KBM-7 (cell line): ENCODE data around the gene MATN4.
A peak's percentile ranks its signal among the peaks of the same experiment; 100 is the strongest.

Experiments
- DNase-seq: peaks from one replicate; pipeline ENCODE4 v3.0.0-alpha.2; 2015
- in situ Hi-C: fragments of 300-500 bp; cut with MboI; formaldehyde crosslinking; loops from 2 replicates; pipeline ENCODE4 v1.14.3; 2020; ENCODE audit warnings: low sequenced_read_pairs, low pct_unique_long_range_greater_than_20kb, mixed read lengths

Gene MATN4

DNA sequence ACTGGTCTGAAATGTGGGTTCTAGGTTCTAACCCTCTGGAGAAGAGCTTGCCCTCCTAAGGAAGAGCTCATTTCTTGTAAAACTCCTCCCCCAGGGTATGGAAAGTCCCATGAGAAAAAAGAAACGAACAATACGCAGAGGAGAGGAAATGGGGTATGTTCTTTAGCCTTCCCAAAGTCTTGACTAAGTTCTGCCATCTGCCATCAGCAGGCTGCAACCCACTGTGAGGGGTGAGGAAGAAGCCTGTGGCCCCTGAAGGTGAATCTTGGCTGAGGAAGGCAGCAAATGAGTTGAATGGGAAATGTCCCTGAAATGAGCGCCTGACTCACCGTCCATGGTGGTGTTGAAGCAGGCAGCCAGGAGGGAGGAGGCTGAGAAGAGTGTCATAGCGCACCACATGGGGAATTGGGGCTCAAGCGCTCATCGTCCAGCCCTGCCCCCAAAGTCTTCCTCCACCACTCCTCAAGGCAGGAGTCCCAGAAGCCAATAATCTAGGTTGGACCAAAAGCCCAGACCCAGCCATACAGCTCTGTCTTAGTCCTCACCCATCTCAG lies 10.4 kb upstream of the MATN4 start:
- in situ Hi-C loops: loop anchor here (25.0 kb wide), 1 partner anchor 444 kb away; no protein-coding TSS in a partner anchor
- DNase-seq: no peak

GRCh38 chr20:45317826-45318225 lies 9.7 kb upstream of the MATN4 start:
- in situ Hi-C loops: loop anchor here (25.0 kb wide), 1 partner anchor 444 kb away; no protein-coding TSS in a partner anchor

GRCh38 chr20:45316150-45317080 lies 8.3 kb upstream of the MATN4 start:
- in situ Hi-C loops: loop anchor here (25.0 kb wide), 1 partner anchor 446 kb away; no protein-coding TSS in a partner anchor
- DNase-seq: no peak

More at GRCh38 chr20:45317826-45318225, 9.7 kb upstream of the MATN4 start:
- DNase-seq: no peak

- DNase-seq: no peak
- in situ Hi-C loops: loop anchor here (25.0 kb wide), 1 partner anchor 447 kb away; no protein-coding TSS in a partner anchor
Observed at GRCh38 chr20:45315672-45316071, 7.6 kb upstream of the MATN4 start.

- in situ Hi-C loops: loop anchor here (25.0 kb wide), 1 partner anchor 448 kb away; no protein-coding TSS in a partner anchor
- DNase-seq: no peak
Observed at GRCh38 chr20:45313943-45314342, 5.8 kb upstream of the MATN4 start.

DNA sequence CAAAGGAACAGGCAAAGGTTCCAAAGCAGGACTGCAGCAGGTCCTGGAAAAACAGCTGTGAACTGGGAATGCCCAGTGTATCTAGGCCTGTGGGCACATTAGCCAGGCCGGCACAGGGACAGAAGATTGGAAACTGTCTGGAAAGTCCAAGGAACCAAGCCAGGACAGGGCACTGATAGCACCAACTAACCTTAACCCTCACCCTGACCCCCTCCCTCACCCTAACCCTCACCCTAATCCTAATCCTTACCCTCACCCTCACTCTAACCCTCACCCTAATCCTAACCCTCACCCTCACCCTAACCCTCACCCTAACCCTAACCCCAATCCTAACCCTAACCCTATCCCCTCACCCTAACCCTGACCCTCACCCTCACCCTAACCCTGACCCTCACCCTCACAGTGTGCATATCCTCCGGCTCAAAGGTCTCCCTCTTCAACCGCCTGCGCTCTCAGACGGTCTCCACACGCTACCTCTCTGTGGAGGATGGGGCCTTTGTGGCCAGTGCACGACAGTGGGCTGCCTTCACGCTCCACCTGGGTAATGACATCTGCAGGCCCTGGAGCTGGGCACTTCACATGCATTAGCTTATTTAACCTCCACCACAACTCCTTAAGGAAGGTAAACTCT lies 5.1 kb upstream of the MATN4 start:
- no peak for DNase-seq
- in situ Hi-C loops: loop anchor here (25.0 kb wide), 1 partner anchor 449 kb away; no protein-coding TSS in a partner anchor

- DNase-seq: no peak
- in situ Hi-C loops: loop anchor here (25.0 kb wide), 1 partner anchor 450 kb away; no protein-coding TSS in a partner anchor
Observed at GRCh38 chr20:45312241-45312640, 4.1 kb upstream of the MATN4 start.

DNA sequence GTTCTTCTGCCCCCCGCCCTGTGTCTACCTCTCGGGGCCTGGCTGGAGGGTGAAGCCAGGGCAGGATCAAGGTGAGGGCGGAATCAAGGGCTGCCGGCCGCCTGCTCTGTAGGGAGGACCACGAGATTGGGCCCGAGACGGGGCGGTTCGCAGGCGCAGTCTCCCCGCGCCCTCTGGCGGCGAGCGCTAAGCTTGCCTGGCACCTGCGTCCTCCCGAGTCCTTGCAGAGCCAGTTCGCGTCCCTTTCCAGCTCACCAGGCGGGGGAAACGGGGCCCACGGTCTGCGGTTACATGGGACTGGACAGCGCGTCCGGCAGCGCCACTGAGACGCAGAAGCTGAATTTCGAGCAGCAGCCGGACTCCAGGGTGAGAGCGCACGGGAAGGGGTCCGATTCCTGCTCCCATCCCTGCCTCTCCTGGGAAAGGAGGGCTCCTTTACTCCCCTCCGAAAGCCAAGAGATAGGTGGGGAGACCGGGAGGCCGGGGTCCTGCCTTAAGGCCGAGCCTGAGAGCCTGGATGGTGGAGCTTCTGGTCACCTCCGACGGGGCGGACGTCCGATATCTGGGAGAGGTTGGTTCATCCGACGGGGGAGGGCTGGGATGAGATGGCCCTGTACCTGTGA lies 3.6 kb upstream of the MATN4 start:
- peak; percentile 56 for DNase-seq
- in situ Hi-C loops: loop anchor here (25.0 kb wide), 1 partner anchor 451 kb away; no protein-coding TSS in a partner anchor

DNA sequence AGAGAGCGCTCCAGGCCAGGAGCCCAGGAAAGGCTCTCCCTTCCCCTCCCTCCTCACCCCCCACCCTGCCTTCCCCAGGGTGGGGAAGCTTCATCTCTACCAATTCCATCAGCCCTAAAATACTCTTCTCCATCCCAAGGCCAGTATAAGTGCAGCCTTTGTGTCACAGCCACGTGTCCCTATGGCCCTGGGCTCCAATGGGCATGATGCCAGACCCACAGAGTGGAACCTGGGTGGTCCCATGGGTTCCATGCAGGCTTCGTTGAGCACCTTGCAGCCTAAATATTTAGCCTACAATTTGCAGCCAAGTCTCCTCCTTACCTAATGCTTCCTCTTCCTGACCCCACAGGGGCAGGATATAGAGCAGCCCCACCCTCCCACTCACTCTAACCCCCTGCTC lies 976 bp upstream of the MATN4 start:
- in situ Hi-C loops: loop anchor here (25.0 kb wide), 1 partner anchor 453 kb away; no protein-coding TSS in a partner anchor
- no peak for DNase-seq

GRCh38 chr20:45307076-45307640 lies 941 bp downstream of the MATN4 start:
- in situ Hi-C loops: loop anchor here (25.0 kb wide), 1 partner anchor 455 kb away; no protein-coding TSS in a partner anchor
- no peak for DNase-seq

DNA sequence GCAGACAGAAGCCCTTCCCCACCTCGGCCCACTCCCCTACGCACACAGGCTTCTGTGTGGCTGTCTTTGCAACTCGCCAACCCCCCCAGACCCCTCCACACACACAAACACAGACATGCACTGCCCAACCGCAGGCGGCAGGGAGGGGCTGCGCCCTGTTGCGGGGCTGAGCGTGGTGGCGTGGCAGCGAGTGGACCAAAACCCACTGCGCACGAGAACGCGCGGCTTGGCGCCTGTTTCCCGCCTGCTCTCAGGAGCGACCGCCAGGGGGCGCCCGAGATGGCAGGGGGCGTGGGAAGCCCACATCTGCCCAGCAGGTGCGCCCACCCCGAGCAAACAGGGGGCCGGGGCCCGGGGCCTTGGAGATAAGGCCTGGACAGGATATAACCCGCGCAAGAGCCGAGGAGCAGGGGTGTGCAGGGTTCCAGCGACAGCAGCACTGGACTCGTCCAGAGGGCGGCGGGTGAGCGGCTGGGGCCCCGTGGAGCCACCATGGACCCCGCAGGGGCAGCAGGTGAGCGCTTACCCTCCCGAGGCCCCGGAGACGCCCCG lies 1.6 kb downstream of the MATN4 start, which contains the start of gene RBPJL:
Gene RBPJL, plus strand, starts transcription at position 410 of the 552 bp plus-strand sequence. Its CDS starts 83 bp downstream, at position 493.
- DNase-seq: peak; percentile 36
- in situ Hi-C loops: loop anchor here (25.0 kb wide), 1 partner anchor 456 kb away; no protein-coding TSS in a partner anchor

- no peak for DNase-seq
- in situ Hi-C loops: loop anchor here (25.0 kb wide), 1 partner anchor 457 kb away; no protein-coding TSS in a partner anchor
Observed at GRCh38 chr20:45305262-45305661, 2.8 kb downstream of the MATN4 start.

- in situ Hi-C loops: loop anchor here (25.0 kb wide), 1 partner anchor 458 kb away; no protein-coding TSS in a partner anchor
- no peak for DNase-seq
Observed at GRCh38 chr20:45304464-45304999, 3.6 kb downstream of the MATN4 start.

DNA sequence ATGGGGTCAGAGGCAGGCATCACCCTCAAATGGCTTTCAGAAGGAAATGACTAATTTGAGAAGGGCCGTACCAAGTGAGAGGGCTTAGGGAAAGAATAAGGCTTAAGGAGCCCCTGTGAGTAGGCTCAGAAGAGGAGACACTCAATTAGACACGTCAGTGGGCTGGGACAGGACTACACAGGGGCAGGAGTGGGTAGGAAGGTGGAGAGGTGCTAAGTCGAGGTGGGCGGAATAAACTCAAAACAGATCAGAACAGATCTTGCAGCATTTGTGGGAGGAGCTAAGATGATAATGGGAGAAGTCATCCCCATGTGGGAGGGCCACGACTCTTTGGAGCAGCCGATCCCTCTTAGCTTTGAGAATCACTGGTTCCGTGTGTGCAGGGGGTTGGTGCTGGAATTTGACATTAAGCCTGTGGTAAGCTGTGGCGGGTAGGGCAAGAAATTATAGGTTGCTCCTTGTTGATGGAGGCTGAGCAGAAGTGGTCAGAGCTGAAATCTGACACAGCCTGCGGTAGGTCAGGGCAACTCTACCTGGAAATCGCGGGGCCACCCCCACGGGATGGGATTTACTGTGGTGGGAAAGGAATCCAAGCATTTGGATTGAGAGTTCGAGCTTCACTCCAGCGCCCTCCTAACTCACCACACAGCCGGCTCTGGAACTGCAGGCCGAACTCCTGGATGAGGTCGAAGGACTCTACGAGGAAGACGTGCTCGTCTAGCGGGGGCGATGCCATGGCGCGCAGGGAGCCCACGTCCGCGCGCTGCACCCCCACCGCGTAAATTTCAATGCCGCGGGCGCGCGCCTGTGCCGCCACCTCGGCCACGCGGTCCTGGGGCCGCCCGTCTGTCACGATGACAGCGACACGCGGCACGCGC lies 4.3 kb downstream of the MATN4 start:
- in situ Hi-C loops: loop anchor here (25.0 kb wide), 1 partner anchor 458 kb away; no protein-coding TSS in a partner anchor

DNA sequence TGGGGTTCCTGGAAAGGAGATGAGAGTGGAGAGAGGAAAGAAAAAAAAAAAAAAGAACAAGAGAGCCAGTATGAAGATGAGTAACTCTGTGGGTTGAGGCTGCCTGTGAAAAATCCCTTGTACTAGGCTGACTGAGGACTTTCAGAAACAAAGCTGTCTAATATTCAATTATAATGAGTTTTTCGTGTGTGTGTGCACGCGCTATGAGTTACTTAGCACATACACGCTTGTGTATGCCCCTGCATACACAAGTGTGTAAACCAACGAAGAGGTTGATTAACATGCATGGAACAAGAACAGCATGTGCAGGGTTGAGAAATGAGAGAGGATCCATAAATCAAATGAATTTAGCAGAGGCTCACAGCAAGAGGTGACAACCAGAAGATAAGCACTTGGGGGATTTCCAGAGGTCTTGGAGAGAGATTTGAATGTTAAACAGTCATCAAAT lies 6.3 kb downstream of the MATN4 start:
- in situ Hi-C loops: loop anchor here (25.0 kb wide), 1 partner anchor 460 kb away; no protein-coding TSS in a partner anchor
- DNase-seq: no peak

More for the DNA sequence above, 4.3 kb downstream of the MATN4 start:
- DNase-seq: no peak

- in situ Hi-C loops: loop anchor here (25.0 kb wide), 1 partner anchor 461 kb away; no protein-coding TSS in a partner anchor
- peak; percentile 28 for DNase-seq
Observed at GRCh38 chr20:45300961-45301360, 7.1 kb downstream of the MATN4 start.
